H1 (cell line): Measurements from ENCODE around the gene CDC42BPB.

ENCODE experiments used
- POLR2A ChIP-seq, 2 experiments: IDR thresholded peaks; 1 replicate in 1 of 2; 2 replicates in 1 of 2; pipeline ENCODE4 v1.6.1; 2011; ENCODE audit warnings: low read depth in 2 of 2, low read length in 2 of 2, mild to moderate bottlenecking in 2 of 2; ENCODE audit errors: control extremely low read depth in 1 of 2
- RAD21 ChIP-seq, 2 experiments: IDR thresholded peaks in 1 of 2; conservative IDR thresholded peaks in 1 of 2; 2 replicates each; pipeline ENCODE4 v1.6.1; 2011; ENCODE audit warnings: low read depth in 2 of 2, low read length in 2 of 2, improper control_type of control experiment in 1 of 2, inconsistent platforms in 1 of 2, mild to moderate bottlenecking in 1 of 2, moderate library complexity in 1 of 2
- SUZ12 ChIP-seq: fragments of 200-600 bp; sonication (generic); IDR thresholded peaks from 2 replicates; pipeline ENCODE4 v1.6.1; 2012; ENCODE audit warnings: mild to moderate bottlenecking, inconsistent platforms, low read length, moderate library complexity, mixed read lengths
- TF ChIP-seq, protein P1 (sequence below), 3 experiments: IDR thresholded peaks; 1 replicate in 2 of 3; 2 replicates in 1 of 3; pipeline versions ENCODE4 v1.5.1 to v1.6.1; 2011; ENCODE audit warnings: low read length in 3 of 3, mild to moderate bottlenecking in 3 of 3, inconsistent platforms in 2 of 3, low read depth in 1 of 3, moderate library complexity in 1 of 3; ENCODE audit not compliant: insufficient read depth in 1 of 3; ENCODE audit errors: control extremely low read depth in 1 of 3
- TF ChIP-seq, protein P2 (sequence below): IDR thresholded peaks from 2 replicates; pipeline ENCODE4 v1.6.1; 2011; ENCODE audit warnings: low read length, improper control_type of control experiment

DNA sequence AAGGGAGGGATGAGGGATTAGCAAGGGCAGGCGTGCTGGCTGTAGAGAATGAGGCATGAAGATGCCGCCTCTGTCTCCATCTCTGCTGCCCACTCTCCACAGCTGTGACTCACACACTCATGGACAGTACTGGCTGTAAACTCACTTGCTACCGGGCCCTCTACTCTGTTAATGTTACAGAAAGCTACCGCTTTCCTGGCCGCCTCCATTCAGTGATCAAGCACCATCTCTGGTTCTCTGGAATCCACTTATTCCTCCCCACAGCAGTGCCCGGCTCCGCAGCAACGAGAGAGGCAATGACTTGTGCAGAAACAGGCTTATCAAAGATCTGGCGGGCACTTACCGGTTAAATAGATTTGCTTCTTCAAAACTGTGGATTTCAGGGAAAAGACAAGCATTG is 100.1 kb downstream of the CDC42BPB start:
- TF ChIP-seq, protein P1, sequence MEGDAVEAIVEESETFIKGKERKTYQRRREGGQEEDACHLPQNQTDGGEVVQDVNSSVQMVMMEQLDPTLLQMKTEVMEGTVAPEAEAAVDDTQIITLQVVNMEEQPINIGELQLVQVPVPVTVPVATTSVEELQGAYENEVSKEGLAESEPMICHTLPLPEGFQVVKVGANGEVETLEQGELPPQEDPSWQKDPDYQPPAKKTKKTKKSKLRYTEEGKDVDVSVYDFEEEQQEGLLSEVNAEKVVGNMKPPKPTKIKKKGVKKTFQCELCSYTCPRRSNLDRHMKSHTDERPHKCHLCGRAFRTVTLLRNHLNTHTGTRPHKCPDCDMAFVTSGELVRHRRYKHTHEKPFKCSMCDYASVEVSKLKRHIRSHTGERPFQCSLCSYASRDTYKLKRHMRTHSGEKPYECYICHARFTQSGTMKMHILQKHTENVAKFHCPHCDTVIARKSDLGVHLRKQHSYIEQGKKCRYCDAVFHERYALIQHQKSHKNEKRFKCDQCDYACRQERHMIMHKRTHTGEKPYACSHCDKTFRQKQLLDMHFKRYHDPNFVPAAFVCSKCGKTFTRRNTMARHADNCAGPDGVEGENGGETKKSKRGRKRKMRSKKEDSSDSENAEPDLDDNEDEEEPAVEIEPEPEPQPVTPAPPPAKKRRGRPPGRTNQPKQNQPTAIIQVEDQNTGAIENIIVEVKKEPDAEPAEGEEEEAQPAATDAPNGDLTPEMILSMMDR (IDR thresholded peaks at IDR 0.05; ENCODE audit: control extremely low read depth in 1 of 3, insufficient read depth in 1 of 3, low read depth in 1 of 3, low read length in 3 of 3): no peak
- TF ChIP-seq RAD21 (IDR thresholded peaks at IDR 0.05 in 1 of 2, conservative IDR thresholded peaks at IDR 0.05 in 1 of 2; ENCODE audit: low read depth in 2 of 2, low read length in 2 of 2) (no peak), SUZ12 (no peak), POLR2A (IDR thresholded peaks at IDR 0.05; ENCODE audit: control extremely low read depth in 1 of 2, low read depth in 2 of 2, low read length in 2 of 2) (no peak)
- TF ChIP-seq, protein P2, sequence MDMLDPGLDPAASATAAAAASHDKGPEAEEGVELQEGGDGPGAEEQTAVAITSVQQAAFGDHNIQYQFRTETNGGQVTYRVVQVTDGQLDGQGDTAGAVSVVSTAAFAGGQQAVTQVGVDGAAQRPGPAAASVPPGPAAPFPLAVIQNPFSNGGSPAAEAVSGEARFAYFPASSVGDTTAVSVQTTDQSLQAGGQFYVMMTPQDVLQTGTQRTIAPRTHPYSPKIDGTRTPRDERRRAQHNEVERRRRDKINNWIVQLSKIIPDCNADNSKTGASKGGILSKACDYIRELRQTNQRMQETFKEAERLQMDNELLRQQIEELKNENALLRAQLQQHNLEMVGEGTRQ: no peak
